ENCODE results near the gene AOC3. TPM values are rescaled to one million over a fixed set of nuclear protein-coding genes. Genes with fewer than 3 reads are reported as not detected.
A peak's percentile ranks its signal among the peaks of the same experiment; 100 is the strongest.

Gene AOC3
- total and polyA plus RNA-seq, 2 of the 13 experiments (the other 11 are each of a cell fraction or from before 2014, with no cell fraction given): 8.7 to 51.7 TPM

DNA sequence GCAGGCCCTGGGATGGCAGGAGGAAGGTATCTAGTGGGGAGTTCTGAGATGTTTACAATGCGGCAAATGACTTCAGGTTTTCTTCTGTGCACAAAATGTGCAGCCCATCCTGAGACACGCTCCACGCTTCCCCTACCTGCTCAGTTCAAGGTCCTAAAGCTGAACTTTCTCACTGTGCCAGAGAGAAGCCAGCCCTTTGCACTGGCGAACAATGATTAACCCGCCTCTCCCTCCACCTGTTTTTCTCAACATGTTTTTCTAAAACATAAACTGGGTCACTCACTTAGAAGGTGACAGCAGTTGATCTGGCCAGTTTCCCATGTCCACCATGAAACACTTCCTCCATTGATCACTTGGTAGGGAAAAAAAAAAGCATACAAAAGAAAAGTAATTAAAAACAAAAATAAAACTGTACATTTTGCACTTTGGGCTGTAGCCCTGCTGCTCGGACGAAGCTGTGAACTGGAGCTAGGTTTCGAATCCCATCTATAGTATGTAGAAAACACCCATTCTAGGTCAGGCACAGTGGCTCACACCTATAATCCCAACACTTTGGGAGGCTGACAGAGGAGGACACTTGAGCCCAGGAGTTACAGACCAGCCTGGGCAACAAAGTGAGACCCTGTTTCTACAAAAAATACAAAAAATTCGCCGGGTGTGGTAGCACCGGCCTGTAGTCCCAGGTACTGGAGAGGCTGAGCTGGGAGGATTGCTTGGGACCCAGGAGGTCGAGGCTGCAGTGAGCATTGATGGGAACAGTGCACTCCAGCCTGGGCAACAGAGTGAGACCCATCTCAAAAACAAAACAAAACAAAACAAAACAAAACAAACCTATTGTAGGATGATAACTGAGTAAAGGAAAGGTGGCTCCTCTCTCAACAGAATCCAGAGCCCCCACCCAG lies 43.5 kb downstream of the AOC3 start (continued):
- TF ChIP-seq, protein P1, sequence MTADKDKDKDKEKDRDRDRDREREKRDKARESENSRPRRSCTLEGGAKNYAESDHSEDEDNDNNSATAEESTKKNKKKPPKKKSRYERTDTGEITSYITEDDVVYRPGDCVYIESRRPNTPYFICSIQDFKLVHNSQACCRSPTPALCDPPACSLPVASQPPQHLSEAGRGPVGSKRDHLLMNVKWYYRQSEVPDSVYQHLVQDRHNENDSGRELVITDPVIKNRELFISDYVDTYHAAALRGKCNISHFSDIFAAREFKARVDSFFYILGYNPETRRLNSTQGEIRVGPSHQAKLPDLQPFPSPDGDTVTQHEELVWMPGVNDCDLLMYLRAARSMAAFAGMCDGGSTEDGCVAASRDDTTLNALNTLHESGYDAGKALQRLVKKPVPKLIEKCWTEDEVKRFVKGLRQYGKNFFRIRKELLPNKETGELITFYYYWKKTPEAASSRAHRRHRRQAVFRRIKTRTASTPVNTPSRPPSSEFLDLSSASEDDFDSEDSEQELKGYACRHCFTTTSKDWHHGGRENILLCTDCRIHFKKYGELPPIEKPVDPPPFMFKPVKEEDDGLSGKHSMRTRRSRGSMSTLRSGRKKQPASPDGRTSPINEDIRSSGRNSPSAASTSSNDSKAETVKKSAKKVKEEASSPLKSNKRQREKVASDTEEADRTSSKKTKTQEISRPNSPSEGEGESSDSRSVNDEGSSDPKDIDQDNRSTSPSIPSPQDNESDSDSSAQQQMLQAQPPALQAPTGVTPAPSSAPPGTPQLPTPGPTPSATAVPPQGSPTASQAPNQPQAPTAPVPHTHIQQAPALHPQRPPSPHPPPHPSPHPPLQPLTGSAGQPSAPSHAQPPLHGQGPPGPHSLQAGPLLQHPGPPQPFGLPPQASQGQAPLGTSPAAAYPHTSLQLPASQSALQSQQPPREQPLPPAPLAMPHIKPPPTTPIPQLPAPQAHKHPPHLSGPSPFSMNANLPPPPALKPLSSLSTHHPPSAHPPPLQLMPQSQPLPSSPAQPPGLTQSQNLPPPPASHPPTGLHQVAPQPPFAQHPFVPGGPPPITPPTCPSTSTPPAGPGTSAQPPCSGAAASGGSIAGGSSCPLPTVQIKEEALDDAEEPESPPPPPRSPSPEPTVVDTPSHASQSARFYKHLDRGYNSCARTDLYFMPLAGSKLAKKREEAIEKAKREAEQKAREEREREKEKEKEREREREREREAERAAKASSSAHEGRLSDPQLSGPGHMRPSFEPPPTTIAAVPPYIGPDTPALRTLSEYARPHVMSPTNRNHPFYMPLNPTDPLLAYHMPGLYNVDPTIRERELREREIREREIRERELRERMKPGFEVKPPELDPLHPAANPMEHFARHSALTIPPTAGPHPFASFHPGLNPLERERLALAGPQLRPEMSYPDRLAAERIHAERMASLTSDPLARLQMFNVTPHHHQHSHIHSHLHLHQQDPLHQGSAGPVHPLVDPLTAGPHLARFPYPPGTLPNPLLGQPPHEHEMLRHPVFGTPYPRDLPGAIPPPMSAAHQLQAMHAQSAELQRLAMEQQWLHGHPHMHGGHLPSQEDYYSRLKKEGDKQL (CRISPR knock-in tag; IDR thresholded peaks at IDR 0.05; ENCODE audit: low read depth): peak; percentile 83
- no peak for TF ChIP-seq FLYWCH1 (CRISPR knock-in tag; IDR thresholded peaks at IDR 0.05)
- TF ChIP-seq, protein P2, sequence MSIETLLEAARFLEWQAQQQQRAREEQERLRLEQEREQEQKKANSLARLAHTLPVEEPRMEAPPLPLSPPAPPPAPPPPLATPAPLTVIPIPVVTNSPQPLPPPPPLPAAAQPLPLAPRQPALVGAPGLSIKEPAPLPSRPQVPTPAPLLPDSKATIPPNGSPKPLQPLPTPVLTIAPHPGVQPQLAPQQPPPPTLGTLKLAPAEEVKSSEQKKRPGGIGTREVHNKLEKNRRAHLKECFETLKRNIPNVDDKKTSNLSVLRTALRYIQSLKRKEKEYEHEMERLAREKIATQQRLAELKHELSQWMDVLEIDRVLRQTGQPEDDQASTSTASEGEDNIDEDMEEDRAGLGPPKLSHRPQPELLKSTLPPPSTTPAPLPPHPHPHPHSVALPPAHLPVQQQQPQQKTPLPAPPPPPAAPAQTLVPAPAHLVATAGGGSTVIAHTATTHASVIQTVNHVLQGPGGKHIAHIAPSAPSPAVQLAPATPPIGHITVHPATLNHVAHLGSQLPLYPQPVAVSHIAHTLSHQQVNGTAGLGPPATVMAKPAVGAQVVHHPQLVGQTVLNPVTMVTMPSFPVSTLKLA (IDR thresholded peaks at IDR 0.05): peak; percentile 62
- TF ChIP-seq, protein P3, sequence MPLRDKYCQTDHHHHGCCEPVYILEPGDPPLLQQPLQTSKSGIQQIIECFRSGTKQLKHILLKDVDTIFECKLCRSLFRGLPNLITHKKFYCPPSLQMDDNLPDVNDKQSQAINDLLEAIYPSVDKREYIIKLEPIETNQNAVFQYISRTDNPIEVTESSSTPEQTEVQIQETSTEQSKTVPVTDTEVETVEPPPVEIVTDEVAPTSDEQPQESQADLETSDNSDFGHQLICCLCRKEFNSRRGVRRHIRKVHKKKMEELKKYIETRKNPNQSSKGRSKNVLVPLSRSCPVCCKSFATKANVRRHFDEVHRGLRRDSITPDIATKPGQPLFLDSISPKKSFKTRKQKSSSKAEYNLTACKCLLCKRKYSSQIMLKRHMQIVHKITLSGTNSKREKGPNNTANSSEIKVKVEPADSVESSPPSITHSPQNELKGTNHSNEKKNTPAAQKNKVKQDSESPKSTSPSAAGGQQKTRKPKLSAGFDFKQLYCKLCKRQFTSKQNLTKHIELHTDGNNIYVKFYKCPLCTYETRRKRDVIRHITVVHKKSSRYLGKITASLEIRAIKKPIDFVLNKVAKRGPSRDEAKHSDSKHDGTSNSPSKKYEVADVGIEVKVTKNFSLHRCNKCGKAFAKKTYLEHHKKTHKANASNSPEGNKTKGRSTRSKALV (CRISPR knock-in tag; IDR thresholded peaks at IDR 0.05): peak; percentile 28; the same call in 1 of the 2 replicates
- TF ChIP-seq ZNF354B (CRISPR knock-in tag; IDR thresholded peaks at IDR 0.05): peak; percentile 26; the same call in 1 of the 2 replicates
- peak; percentile 91 for TF ChIP-seq RXRA (CRISPR knock-in tag; IDR thresholded peaks at IDR 0.05)
- TF ChIP-seq ZEB1 (IDR thresholded peaks at IDR 0.05; ENCODE audit: insufficient replicate concordance, low read depth): peak; percentile 97
- TF ChIP-seq NR2F2 (IDR thresholded peaks at IDR 0.05; ENCODE audit: borderline replicate concordance, low read depth): no peak; the same call in 1 of the 2 replicates
- no peak for TF ChIP-seq FOSL1 (CRISPR knock-in tag; IDR thresholded peaks at IDR 0.05; ENCODE audit: borderline replicate concordance)
- no peak for TF ChIP-seq GTF2F1 (IDR thresholded peaks at IDR 0.05; ENCODE audit: low read length)
- TF ChIP-seq REPIN1 (CRISPR knock-in tag; IDR thresholded peaks at IDR 0.05; ENCODE audit: borderline replicate concordance, low read depth): peak; percentile 86; the same call in 1 of the 2 replicates
- peak; percentile 87 for TF ChIP-seq ZSCAN25 (CRISPR knock-in tag; IDR thresholded peaks at IDR 0.05)
- no peak for TF ChIP-seq HDAC6 (IDR thresholded peaks at IDR 0.05; ENCODE audit: low read depth, low read length)
- no peak for TF ChIP-seq ZNF557 (CRISPR knock-in tag; IDR thresholded peaks at IDR 0.05)
- TF ChIP-seq ZNF124 (CRISPR knock-in tag; IDR thresholded peaks at IDR 0.05): no peak
- TF ChIP-seq JUND (CRISPR knock-in tag; IDR thresholded peaks at IDR 0.05): peak; percentile 62

All from HepG2 (cell line).